ENCODE measurements around the gene BCAS3. TPM values are rescaled to one million over a fixed set of nuclear protein-coding genes. Genes with fewer than 3 reads are reported as not detected.

BCAS3 gene
- total and polyA plus RNA-seq, 2 donors (not counting 1 experiment from before 2014, with no cell fraction given) = 13.9 to 73.4 TPM

GRCh38 chr17:61442136-61442775, 764.6 kb downstream of the BCAS3 start:
- H3K27ac ChIP-seq (ENCODE audit: low read length in 2 of 2) = no peak overlapping the region
- H3K79me2 ChIP-seq (ENCODE audit: control insufficient read depth, insufficient read depth, low read length) = no peaks in the 10 kb centered on the region
- intact Hi-C loops (cut with micrococcal nuclease) = no loop called here
- no peak overlapping the region for H3K9ac ChIP-seq (ENCODE audit: low read length)
- H3K4me2 ChIP-seq (replicated peaks; ENCODE audit: low read depth, low read length, poor library complexity, severe bottlenecking) = no peak overlapping the region
- H3K4me3 ChIP-seq (ENCODE audit: control extremely low read depth in 1 of 5, extremely low read depth in 1 of 5, insufficient read depth in 1 of 5, low read depth in 2 of 5, low read length in 4 of 5) = no peak overlapping the region
- Mint-ChIP-seq H3K27me3 (peaks cover 52% of the 10 kb centered on the region), H3K27ac (no peak overlapping the region), H3K4me1 (no peaks in the 10 kb centered on the region), H3K4me3 (no peak overlapping the region), H3K9me3 (ENCODE audit: insufficient read depth) (peaks cover 3% of the 10 kb centered on the region)
- H3K36me3 ChIP-seq (replicated peaks in 1 of 2; ENCODE audit: control extremely low read depth in 1 of 2, control insufficient read depth in 1 of 2, extremely low read depth in 1 of 2, insufficient read depth in 2 of 2, low read length in 1 of 2) = no peaks in the 10 kb centered on the region
- DNase-seq (no peak), ATAC-seq (ENCODE audit: low read depth) (no peak)
- H3K27me3 ChIP-seq (replicated peaks in 1 of 4; ENCODE audit: control extremely low read depth in 1 of 4, control insufficient read depth in 3 of 4, insufficient read depth in 4 of 4, low read length in 3 of 4) = peaks cover 0 to 40% (median 24%) of the 10 kb centered on the region in 4 experiments
- TF ChIP-seq CTCF (IDR thresholded peaks at IDR 0.05) (no peak), EZH2 (IDR thresholded peaks at IDR 0.05; ENCODE audit: borderline replicate concordance, insufficient read depth, low read depth, low read length, poor library complexity, severe bottlenecking) (no peak)
- CTCF ChIA-PET = no interaction called here
- H2AFZ ChIP-seq (ENCODE audit: insufficient read depth, low read depth, low read length, poor library complexity, severe bottlenecking) = no peak overlapping the region
- POLR2A ChIA-PET = no interaction called here
- no peaks in the 10 kb centered on the region for H3K4me1 ChIP-seq (ENCODE audit: control insufficient read depth in 2 of 2, insufficient read depth in 2 of 2, low read length in 2 of 2)
- H3K9me3 ChIP-seq (ENCODE audit: control extremely low read depth in 1 of 3, control insufficient read depth in 2 of 3, insufficient read depth in 1 of 3, low read length in 2 of 3) = peaks cover 2 to 11% (median 10%) of the 10 kb centered on the region in 3 donors
- H4K20me1 ChIP-seq (ENCODE audit: control insufficient read depth, insufficient read depth, low read length, poor library complexity, severe bottlenecking) = no peaks in the 10 kb centered on the region
- 100% methylated on average over 1 of the region's 4 CpGs for WGBS (ENCODE audit: insufficient coverage)

Small RNA genes lying within 50 kb of the gene (small RNA-seq; reads per million reads assigned to genes)
- gene RF00019 (ENCODE audit: insufficient read length, low read depth, low replicate concordance) = not detected
- gene RN7SL448P (ENCODE audit: insufficient read length, low read depth, low replicate concordance) = not detected
- not detected for gene RN7SL606P (ENCODE audit: insufficient read length, low read depth, low replicate concordance)
- gene RNU6-623P (ENCODE audit: insufficient read length, low read depth, low replicate concordance) = not detected

Other genes starting within 250 kb of the BCAS3 start
- 38.8 and 44.1 TPM in 2 replicates for gene APPBP2, start 151.6 kb upstream of the BCAS3 start, total RNA-seq
- 6.3 and 10.9 TPM in 2 replicates for gene APPBP2, start 151.6 kb upstream of the BCAS3 start, polyA plus RNA-seq
- gene PPM1D, start 77.7 kb upstream of the BCAS3 start, total RNA-seq = 27.2 and 28.6 TPM in 2 replicates
- gene PPM1D, start 77.7 kb upstream of the BCAS3 start, polyA plus RNA-seq = 6.5 and 11.0 TPM in 2 replicates